Erythroblast (primary cell): ENCODE measurements around the gene ABCA3.

Experiments
- GATA1 ChIP-seq: IDR thresholded peaks from 2 replicates; pipeline ENCODE4 v1.6.1; 2011; ENCODE audit warnings: low read depth, mild to moderate bottlenecking, control low read depth, low read length, moderate library complexity
- POLR2A ChIP-seq: IDR thresholded peaks from 2 replicates; pipeline ENCODE4 v1.6.1; 2011; ENCODE audit warnings: mild to moderate bottlenecking, low read length

DNA sequence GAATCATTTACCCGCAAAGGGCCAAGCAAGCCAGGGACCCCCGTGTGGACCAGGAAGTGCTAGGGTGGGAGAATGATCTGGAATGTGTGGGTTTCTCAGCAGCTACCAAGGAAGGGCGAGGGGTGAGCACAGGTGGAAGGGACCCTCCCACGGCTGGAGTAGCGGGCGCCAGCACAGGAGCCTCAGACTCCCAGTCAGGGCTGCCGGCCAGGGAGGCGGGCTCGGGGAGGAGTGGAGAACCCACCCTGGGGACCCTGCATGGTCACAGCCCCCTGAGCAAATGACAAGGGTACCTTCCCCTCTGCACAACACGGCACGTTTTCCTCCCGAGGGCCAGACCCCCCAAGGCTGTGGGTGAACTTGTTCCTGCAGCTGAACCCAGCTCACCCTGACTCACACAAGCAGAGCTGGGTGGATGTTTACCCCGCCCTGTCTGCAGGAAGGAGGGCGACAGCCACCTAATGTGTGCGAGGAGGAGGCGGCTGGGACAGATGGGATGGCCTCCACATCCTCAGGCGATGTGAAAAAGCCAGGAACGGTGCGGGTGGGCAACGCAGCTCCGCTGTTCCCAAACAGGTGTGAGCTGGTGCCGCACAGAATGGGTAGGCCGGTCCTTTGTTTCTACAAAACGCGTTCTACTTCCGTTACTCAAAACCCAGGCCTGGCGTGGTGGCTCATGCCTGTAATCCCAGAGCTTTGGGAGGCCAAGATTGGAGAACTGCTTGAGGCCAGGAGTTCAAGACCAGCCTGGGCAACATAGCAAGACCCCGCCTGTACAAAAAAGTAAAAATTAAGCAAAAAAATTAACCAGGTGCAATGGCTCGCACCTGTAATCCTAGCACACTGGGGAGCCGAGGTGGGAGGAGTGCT lies 95.4 kb downstream of the ABCA3 start:
- TF ChIP-seq POLR2A = no peak
- no peak for TF ChIP-seq GATA1
